Stimulated activated memory B cell treated with anti-CD40 and anti-IgM and Interleukin-4, amounts not matched to agents 10 μg/mL and 1 μg/mL and 100 μg/mL, for 72 hours (primary cell): ENCODE measurements around the gene IFITM5.
"Not testable (repeated sequence)": the region's sequence is repeated elsewhere in the genome, so short reads cannot be mapped to it uniquely, and the experiment has no call there.

Experiments used
- ATAC-seq: fragments of 150-1000 bp; cut with Tn5 transposase; 2 replicates; pipeline ENCODE4 v1.10.0; 2021
- H3K27ac Mint-ChIP-seq: one replicate; pipeline ENCODE4 v1.8.0; 2022; ENCODE audit warnings: mild to moderate bottlenecking, mixed read lengths
- H3K27me3 Mint-ChIP-seq: one replicate; pipeline ENCODE4 v1.8.0; 2022; ENCODE audit warnings: mixed read lengths
- H3K36me3 Mint-ChIP-seq: one replicate; pipeline ENCODE4 v1.8.0; 2022; ENCODE audit warnings: mixed read lengths
- H3K4me1 Mint-ChIP-seq: one replicate; pipeline ENCODE4 v1.8.0; 2022; ENCODE audit warnings: mixed read lengths
- H3K4me3 Mint-ChIP-seq: one replicate; pipeline ENCODE4 v1.8.0; 2022; ENCODE audit warnings: mild to moderate bottlenecking, moderate library complexity, mixed read lengths
- H3K9me3 Mint-ChIP-seq: one replicate; pipeline ENCODE4 v1.8.0; 2022; ENCODE audit warnings: mixed read lengths

IFITM5 gene

GRCh38 chr11:299081-299891 is at the start of gene IFITM5:
Gene IFITM5, minus strand, starts transcription at chr11:299526. Its CDS starts 36 bp downstream, at chr11:299490.
- Mint-ChIP-seq H3K4me1 (peaks cover 19% of the 10 kb centered on the region), H3K9me3 (no peaks in the 10 kb centered on the region), H3K4me3 (no peak within 1 kb of the TSS), H3K27ac (no peak within 1 kb of the TSS), H3K27me3 (no peaks in the 10 kb centered on the region), H3K36me3 (peaks cover 9% of the 10 kb centered on the region)
- no peak for ATAC-seq

- no peaks in the 10 kb centered on the region for H3K36me3 Mint-ChIP-seq
- no peaks in the 10 kb centered on the region for H3K27me3 Mint-ChIP-seq
- peaks cover 30% of the 10 kb centered on the region for H3K4me1 Mint-ChIP-seq
- no peak overlapping the region for H3K4me3 Mint-ChIP-seq
- H3K27ac Mint-ChIP-seq: no peak overlapping the region
- no peak for ATAC-seq
- H3K9me3 Mint-ChIP-seq: peaks cover 2% of the 10 kb centered on the region
Measured at GRCh38 chr11:346529-346928, 47.2 kb upstream of the IFITM5 start.

- Mint-ChIP-seq H3K9me3 (peaks cover 8% of the 10 kb centered on the region), H3K4me3 (no peak overlapping the region), H3K27me3 (no peaks in the 10 kb centered on the region), H3K36me3 (no peaks in the 10 kb centered on the region), H3K27ac (no peak overlapping the region), H3K4me1 (peaks cover 28% of the 10 kb centered on the region)
- ATAC-seq: no peak
Measured at GRCh38 chr11:344836-345578, 45.7 kb upstream of the IFITM5 start.

- peak overlapping the region; percentile 85 for H3K27ac Mint-ChIP-seq
- ATAC-seq: no peak
Measured at GRCh38 chr11:342328-342727, 43.0 kb upstream of the IFITM5 start.

GRCh38 chr11:340539-341512 is 41.5 kb upstream of the IFITM5 start:
- H3K36me3 Mint-ChIP-seq: no peaks in the 10 kb centered on the region

More at GRCh38 chr11:342328-342727, 43.0 kb upstream of the IFITM5 start:
- H3K4me3 Mint-ChIP-seq: no peak overlapping the region
- H3K4me1 Mint-ChIP-seq: peaks cover 18% of the 10 kb centered on the region
- no peaks in the 10 kb centered on the region for H3K36me3 Mint-ChIP-seq
- H3K27me3 Mint-ChIP-seq: no peaks in the 10 kb centered on the region
- peaks cover 8% of the 10 kb centered on the region for H3K9me3 Mint-ChIP-seq

GRCh38 chr11:339963-340362 is 40.6 kb upstream of the IFITM5 start:
- H3K4me1 Mint-ChIP-seq: peaks cover 23% of the 10 kb centered on the region
- no peaks in the 10 kb centered on the region for H3K27me3 Mint-ChIP-seq
- no peak overlapping the region for H3K27ac Mint-ChIP-seq
- H3K9me3 Mint-ChIP-seq: peaks cover 8% of the 10 kb centered on the region
- no peaks in the 10 kb centered on the region for H3K36me3 Mint-ChIP-seq
- no peak for ATAC-seq
- no peak overlapping the region for H3K4me3 Mint-ChIP-seq

More at GRCh38 chr11:340539-341512, 41.5 kb upstream of the IFITM5 start:
- H3K27ac Mint-ChIP-seq: peak overlapping the region; percentile 85
- ATAC-seq: no peak
- H3K9me3 Mint-ChIP-seq: peaks cover 8% of the 10 kb centered on the region
- no peaks in the 10 kb centered on the region for H3K27me3 Mint-ChIP-seq
- H3K4me3 Mint-ChIP-seq: no peak overlapping the region
- H3K4me1 Mint-ChIP-seq: peaks cover 20% of the 10 kb centered on the region

DNA sequence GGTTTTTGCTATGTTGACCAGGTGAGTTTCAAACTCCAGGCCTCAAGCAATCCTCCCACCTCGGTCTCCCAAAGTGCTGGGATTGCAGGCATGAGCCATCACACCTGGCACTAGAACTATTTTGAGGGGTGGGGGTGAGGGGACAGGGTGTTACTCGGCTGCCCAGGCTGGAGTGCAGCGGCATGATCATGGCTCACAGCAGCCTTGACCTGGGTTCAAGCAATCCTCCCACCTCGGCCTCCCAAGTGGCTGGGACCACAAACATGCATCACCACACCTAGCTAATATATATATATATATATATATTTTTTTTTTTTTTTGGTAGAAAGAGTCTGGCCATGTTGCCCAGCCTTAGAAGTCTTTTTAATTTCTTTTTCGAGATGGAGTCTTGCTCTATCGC is 38.4 kb upstream of the IFITM5 start:
- Mint-ChIP-seq H3K4me1 (peaks cover 26% of the 10 kb centered on the region), H3K36me3 (no peaks in the 10 kb centered on the region), H3K9me3 (peaks cover 8% of the 10 kb centered on the region), H3K27me3 (no peaks in the 10 kb centered on the region), H3K27ac (no peak overlapping the region), H3K4me3 (no peak overlapping the region)
- ATAC-seq: no peak

- no peak overlapping the region for H3K27ac Mint-ChIP-seq
- ATAC-seq: no peak
- H3K4me1 Mint-ChIP-seq: peaks cover 25% of the 10 kb centered on the region
- no peak overlapping the region for H3K4me3 Mint-ChIP-seq
- H3K27me3 Mint-ChIP-seq: no peaks in the 10 kb centered on the region
- no peaks in the 10 kb centered on the region for H3K36me3 Mint-ChIP-seq
- peaks cover 8% of the 10 kb centered on the region for H3K9me3 Mint-ChIP-seq
Measured at GRCh38 chr11:336659-337198, 37.4 kb upstream of the IFITM5 start.

- no peak for ATAC-seq
- H3K36me3 Mint-ChIP-seq: no peaks in the 10 kb centered on the region
- no peaks in the 10 kb centered on the region for H3K27me3 Mint-ChIP-seq
- H3K9me3 Mint-ChIP-seq: peaks cover 5% of the 10 kb centered on the region
- no peak overlapping the region for H3K4me3 Mint-ChIP-seq
- H3K27ac Mint-ChIP-seq: peak overlapping the region; percentile 10
- peaks cover 25% of the 10 kb centered on the region for H3K4me1 Mint-ChIP-seq
Measured at GRCh38 chr11:335779-336658, 36.7 kb upstream of the IFITM5 start.

GRCh38 chr11:334264-334994 is 35.1 kb upstream of the IFITM5 start:
- Mint-ChIP-seq H3K9me3 (no peaks in the 10 kb centered on the region), H3K36me3 (no peaks in the 10 kb centered on the region), H3K27me3 (no peaks in the 10 kb centered on the region), H3K27ac (no peak overlapping the region), H3K4me3 (no peak overlapping the region), H3K4me1 (peaks cover 33% of the 10 kb centered on the region)
- ATAC-seq: no peak

GRCh38 chr11:333616-334263 is 34.4 kb upstream of the IFITM5 start:
- H3K36me3 Mint-ChIP-seq, H3K27ac Mint-ChIP-seq, H3K27me3 Mint-ChIP-seq, H3K4me3 Mint-ChIP-seq, ATAC-seq, H3K9me3 Mint-ChIP-seq: not testable (repeated sequence)
- H3K4me1 Mint-ChIP-seq: peaks cover 40% of the 10 kb centered on the region

GRCh38 chr11:332651-333480 is 33.5 kb upstream of the IFITM5 start:
- H3K27me3 Mint-ChIP-seq: no peaks in the 10 kb centered on the region
- H3K4me3 Mint-ChIP-seq: no peak overlapping the region
- no peak for ATAC-seq
- no peak overlapping the region for H3K27ac Mint-ChIP-seq
- H3K4me1 Mint-ChIP-seq: peaks cover 40% of the 10 kb centered on the region
- no peaks in the 10 kb centered on the region for H3K9me3 Mint-ChIP-seq
- H3K36me3 Mint-ChIP-seq: no peaks in the 10 kb centered on the region
